Stimulated activated CD4-positive, alpha-beta T cell treated with anti-CD3 and anti-CD28 coated beads, Interleukin-4, amount 100 ng/mL, for 24 hours (primary cell): ENCODE results near the gene HYAL1.
A peak's percentile ranks its signal among the peaks of the same experiment; 100 is the strongest.
"Not testable (repeated sequence)": the region's sequence is repeated elsewhere in the genome, so short reads cannot be mapped to it uniquely, and the experiment has no call there.

Experiments used
- DNase-seq: peaks from one replicate; pipeline ENCODE4 v3.0.0-alpha.2; 2020

The HYAL1 gene

GRCh38 chr3:50270422-50271224 lies 32.8 kb downstream of the HYAL1 start:
- DNase-seq: no peak

GRCh38 chr3:50269977-50270413 lies 33.4 kb downstream of the HYAL1 start:
- DNase-seq: no peak

GRCh38 chr3:50269460-50269859 lies 33.9 kb downstream of the HYAL1 start:
- DNase-seq: no peak

GRCh38 chr3:50268703-50269451 lies 34.5 kb downstream of the HYAL1 start, which contains the start of gene SEMA3B:
SEMA3B (plus strand) TSS chr3:50269147; CDS start chr3:50269241, 94 bp downstream.
- no peak for DNase-seq

GRCh38 chr3:50268276-50268675 lies 35.1 kb downstream of the HYAL1 start:
- DNase-seq: no peak

- no peak for DNase-seq
Observed at GRCh38 chr3:50267280-50267913, 36.0 kb downstream of the HYAL1 start.

- DNase-seq: no peak
Observed at GRCh38 chr3:50266836-50267235, 36.5 kb downstream of the HYAL1 start.

GRCh38 chr3:50266017-50266416 lies 37.4 kb downstream of the HYAL1 start:
- DNase-seq: no peak

- DNase-seq: no peak
Observed at GRCh38 chr3:50265571-50265970, 37.8 kb downstream of the HYAL1 start.

GRCh38 chr3:50264964-50265485 lies 38.3 kb downstream of the HYAL1 start:
- DNase-seq: no peak

GRCh38 chr3:50264383-50264963 lies 38.9 kb downstream of the HYAL1 start:
- no peak for DNase-seq

- no peak for DNase-seq
Observed at GRCh38 chr3:50263478-50264382, 39.6 kb downstream of the HYAL1 start.

GRCh38 chr3:50262778-50263177 lies 40.6 kb downstream of the HYAL1 start:
- no peak for DNase-seq

GRCh38 chr3:50262200-50262599 lies 41.2 kb downstream of the HYAL1 start:
- DNase-seq: not testable (repeated sequence)

GRCh38 chr3:50261505-50261904 lies 41.9 kb downstream of the HYAL1 start:
- no peak for DNase-seq

GRCh38 chr3:50260942-50261441 lies 42.4 kb downstream of the HYAL1 start:
- DNase-seq: no peak

- DNase-seq: peak; percentile 77
Observed at GRCh38 chr3:50260027-50260941, 43.1 kb downstream of the HYAL1 start.

GRCh38 chr3:50259432-50260026 lies 43.8 kb downstream of the HYAL1 start:
- DNase-seq: no peak

GRCh38 chr3:50258979-50259378 lies 44.4 kb downstream of the HYAL1 start:
- no peak for DNase-seq
